ENCODE measurements around the gene GID4. TPM values are rescaled to one million over a fixed set of nuclear protein-coding genes. Genes with fewer than 3 reads are reported as not detected.

The GID4 gene
- total RNA-seq, 1 donor from 2014 or later: 4.8 TPM

- no peak for TF ChIP-seq CTCF (conservative IDR thresholded peaks at IDR 0.05; ENCODE audit: low read depth, low read length)
- no peak for DNase-seq (ENCODE audit: low read depth)
- no peak overlapping the region for H3K4me3 ChIP-seq (ENCODE audit: low read depth, low read length)
These were observed 32.5 kb upstream of the GID4 start for GRCh38 chr17:18006495-18007239.

GRCh38 chr17:18008496-18009268 is 30.5 kb upstream of the GID4 start:
- no peak for TF ChIP-seq CTCF (conservative IDR thresholded peaks at IDR 0.05; ENCODE audit: low read depth, low read length)
- DNase-seq (ENCODE audit: low read depth): no peak
- no peak overlapping the region for H3K4me3 ChIP-seq (ENCODE audit: low read depth, low read length)

- TF ChIP-seq CTCF (conservative IDR thresholded peaks at IDR 0.05; ENCODE audit: low read depth, low read length): no peak
- DNase-seq (ENCODE audit: low read depth): no peak
- H3K4me3 ChIP-seq (ENCODE audit: low read depth, low read length): no peak overlapping the region
These were observed 29.4 kb upstream of the GID4 start for GRCh38 chr17:18009609-18010420.

- TF ChIP-seq CTCF (conservative IDR thresholded peaks at IDR 0.05; ENCODE audit: low read depth, low read length): no peak
- DNase-seq (ENCODE audit: low read depth): no peak
- H3K4me3 ChIP-seq (ENCODE audit: low read depth, low read length): no peak overlapping the region
These were observed 27.9 kb upstream of the GID4 start for GRCh38 chr17:18011286-18011685.

GRCh38 chr17:18014006-18014405 is 25.2 kb upstream of the GID4 start:
- TF ChIP-seq CTCF (conservative IDR thresholded peaks at IDR 0.05; ENCODE audit: low read depth, low read length): no peak
- no peak for DNase-seq (ENCODE audit: low read depth)
- no peak overlapping the region for H3K4me3 ChIP-seq (ENCODE audit: low read depth, low read length)

- TF ChIP-seq CTCF (conservative IDR thresholded peaks at IDR 0.05; ENCODE audit: low read depth, low read length): no peak
- H3K4me3 ChIP-seq (ENCODE audit: low read depth, low read length): no peak overlapping the region
- no peak for DNase-seq (ENCODE audit: low read depth)
These were observed 23.6 kb upstream of the GID4 start for GRCh38 chr17:18015593-18015992.

Data from epithelial cell of proximal tubule (primary cell).